ENCODE data around the gene PHF5A.

DNA sequence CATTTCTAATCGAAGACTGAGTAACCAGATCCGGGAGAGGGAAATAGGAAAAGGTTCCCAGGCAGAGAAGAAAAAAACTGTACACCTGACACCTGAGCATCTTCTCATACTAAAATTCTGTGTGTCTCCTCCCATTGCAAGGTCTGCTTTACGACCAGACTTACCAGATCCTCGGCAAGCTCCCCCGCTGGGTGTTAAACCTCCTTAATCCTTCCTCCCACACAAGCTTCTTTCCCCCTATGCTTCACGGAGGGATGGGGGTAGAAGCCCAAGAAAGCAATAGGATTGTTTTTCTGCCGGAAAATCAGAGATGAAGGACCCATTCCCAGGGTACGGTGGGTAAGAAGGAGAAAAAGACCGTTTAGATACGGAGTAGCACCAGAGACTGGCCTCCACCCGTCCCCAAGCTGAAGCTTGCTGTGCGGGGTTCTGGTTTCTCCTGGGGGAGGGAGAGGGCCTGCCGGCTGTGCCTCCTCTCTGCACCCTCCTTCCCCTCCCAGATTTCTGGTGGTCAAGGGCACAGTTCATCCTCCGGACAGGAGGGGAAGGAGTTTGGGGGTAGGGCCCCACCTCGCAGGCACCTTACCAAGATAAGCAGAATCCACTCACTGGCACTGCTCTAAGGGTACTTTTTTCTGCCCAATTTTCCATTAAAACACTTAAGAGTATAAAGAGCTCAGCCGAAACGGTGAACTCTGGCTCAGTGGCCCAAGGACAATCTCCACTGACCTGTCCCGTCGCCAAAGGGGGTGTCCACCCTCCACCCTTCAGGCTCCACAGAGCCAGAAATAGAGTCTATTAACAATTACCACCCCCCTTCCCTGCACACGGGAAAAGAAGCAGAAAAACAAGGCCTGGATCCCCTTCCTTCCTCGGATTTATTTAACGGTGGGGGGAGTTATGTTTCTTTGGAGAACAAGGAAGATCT is 23.1 kb downstream of the PHF5A start:
- TF ChIP-seq, protein P1, sequence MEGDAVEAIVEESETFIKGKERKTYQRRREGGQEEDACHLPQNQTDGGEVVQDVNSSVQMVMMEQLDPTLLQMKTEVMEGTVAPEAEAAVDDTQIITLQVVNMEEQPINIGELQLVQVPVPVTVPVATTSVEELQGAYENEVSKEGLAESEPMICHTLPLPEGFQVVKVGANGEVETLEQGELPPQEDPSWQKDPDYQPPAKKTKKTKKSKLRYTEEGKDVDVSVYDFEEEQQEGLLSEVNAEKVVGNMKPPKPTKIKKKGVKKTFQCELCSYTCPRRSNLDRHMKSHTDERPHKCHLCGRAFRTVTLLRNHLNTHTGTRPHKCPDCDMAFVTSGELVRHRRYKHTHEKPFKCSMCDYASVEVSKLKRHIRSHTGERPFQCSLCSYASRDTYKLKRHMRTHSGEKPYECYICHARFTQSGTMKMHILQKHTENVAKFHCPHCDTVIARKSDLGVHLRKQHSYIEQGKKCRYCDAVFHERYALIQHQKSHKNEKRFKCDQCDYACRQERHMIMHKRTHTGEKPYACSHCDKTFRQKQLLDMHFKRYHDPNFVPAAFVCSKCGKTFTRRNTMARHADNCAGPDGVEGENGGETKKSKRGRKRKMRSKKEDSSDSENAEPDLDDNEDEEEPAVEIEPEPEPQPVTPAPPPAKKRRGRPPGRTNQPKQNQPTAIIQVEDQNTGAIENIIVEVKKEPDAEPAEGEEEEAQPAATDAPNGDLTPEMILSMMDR (IDR thresholded peaks at IDR 0.05) = peak in 1 of 6 experiments; percentile 2
- TF ChIP-seq POLR2A (IDR thresholded peaks at IDR 0.05) = no peak
